HG02970 (cell line): ENCODE data around the gene CES3.
"Not testable (repeated sequence)": the region's sequence is repeated elsewhere in the genome, so short reads cannot be mapped to it uniquely, and the experiment has no call there.

Experiments
- ATAC-seq: cut with Tn5 transposase; IDR thresholded peaks from one replicate; pipeline ENCODE4 v1.9.1; 2021; ENCODE audit warnings: mild to moderate bottlenecking, moderate library complexity, moderate number of reproducible peaks; ENCODE audit not compliant: unreplicated experiment, low FRiP score

CES3 gene

GRCh38 chr16:66961914-66962313 is 848 bp downstream of the CES3 start:
- ATAC-seq = no peak

DNA sequence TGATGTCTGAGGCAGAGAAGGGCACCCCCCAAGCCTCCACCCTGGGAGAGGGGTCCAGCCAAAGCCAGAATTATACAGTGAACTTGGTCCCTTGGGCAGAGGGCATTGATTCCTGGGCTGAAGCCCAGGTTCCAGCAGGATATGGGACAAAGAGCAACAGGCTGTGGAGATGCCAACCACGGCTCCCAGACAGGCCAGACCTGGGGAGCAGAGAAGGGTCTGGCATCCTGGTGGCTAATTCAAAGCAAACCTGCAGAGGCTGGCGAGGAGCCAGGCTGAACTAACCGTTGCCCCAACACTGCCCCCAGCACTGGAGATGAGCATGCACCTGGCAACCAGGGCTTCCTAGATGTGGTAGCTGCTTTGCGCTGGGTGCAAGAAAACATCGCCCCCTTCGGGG is 3.0 kb downstream of the CES3 start:
- ATAC-seq = no peak

- ATAC-seq = no peak
Measured at GRCh38 chr16:66968847-66969246, 7.8 kb downstream of the CES3 start.

DNA sequence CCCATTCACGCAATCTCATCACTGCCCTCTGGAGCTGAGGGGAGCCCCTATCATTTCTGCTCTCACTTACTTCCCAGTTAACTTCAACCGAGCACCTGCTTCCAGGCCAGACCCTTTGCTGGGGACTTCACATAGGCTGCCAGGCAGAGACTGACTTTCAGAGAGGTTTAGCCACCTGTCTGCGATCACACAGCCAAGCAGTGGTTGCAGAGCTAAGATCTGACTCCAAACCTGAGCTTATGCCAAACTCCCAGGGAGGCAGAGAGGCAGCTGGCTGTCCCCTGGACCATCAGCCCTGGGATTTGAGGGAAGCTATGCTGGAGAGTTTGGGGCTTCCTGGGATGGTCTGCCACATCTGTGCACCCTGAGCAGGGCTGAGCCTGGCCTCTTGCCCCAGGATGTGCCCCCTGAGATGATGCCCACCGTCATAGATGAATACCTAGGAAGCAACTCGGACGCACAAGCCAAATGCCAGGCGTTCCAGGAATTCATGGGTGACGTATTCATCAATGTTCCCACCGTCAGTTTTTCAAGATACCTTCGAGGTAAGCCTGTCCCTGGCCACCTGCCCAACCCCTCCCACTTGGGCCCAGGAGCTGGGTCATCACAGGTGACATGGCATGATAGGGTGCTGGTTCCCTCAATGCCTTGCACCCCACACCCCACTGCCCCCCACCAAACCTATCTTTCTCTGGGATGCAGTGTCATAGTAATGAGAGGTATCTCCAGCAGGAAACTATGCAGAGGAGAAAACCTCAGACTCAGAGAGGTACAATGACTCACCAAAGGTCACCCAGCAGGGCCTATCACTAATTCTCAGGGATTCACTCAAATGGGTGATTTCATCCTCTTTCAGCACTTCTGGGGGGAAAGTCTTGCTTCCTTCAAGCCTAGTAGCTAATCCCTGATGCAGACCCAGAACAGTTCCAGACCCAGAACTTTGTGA is 10.0 kb downstream of the CES3 start:
- no peak for ATAC-seq

DNA sequence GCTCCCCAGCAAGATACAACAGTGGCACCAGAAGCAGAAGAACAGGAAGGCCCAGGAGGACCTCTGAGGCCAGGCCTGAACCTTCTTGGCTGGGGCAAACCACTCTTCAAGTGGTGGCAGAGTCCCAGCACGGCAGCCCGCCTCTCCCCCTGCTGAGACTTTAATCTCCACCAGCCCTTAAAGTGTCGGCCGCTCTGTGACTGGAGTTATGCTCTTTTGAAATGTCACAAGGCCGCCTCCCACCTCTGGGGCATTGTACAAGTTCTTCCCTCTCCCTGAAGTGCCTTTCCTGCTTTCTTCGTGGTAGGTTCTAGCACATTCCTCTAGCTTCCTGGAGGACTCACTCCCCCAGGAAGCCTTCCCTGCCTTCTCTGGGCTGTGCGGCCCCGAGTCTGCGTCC is 11.9 kb downstream of the CES3 start:
- ATAC-seq = no peak

GRCh38 chr16:66973716-66974115 is 12.7 kb downstream of the CES3 start:
- ATAC-seq = no peak

DNA sequence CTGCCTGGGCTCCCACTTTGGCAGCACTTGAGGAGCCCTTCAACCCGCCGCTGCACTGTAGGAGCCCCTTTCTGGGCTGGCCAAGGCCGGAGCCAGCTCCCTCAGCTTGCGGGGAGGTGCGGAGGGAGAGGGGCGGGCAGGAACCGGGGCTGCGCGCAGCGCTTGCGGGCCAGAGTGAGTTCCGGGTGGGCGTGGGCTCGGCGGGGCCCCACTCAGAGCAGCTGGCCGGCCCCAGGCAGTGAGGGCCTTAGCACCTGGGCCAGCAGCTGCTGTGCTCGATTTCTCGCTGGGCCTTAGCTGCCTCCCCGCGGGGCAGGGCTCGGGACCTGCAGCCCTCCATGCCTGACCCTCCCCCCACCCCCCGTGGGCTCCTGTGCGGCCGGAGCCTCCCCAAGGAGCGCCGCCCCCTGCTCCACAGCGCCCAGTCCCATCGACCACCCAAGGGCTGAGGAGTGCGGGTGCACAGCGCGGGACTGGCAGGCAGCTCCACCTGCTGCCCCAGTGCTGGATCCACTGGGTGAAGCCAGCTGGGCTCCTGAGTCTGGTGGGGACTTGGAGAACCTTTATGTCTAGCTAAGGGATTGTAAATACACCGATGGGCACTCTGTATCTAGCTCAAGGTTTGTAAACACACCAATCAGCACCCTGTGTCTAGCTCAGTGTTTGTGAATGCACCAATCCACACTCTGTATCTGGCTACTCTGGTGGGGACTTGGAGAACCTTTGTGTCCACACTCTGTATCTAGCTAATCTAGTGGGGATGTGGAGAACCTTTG is 13.3 kb downstream of the CES3 start:
- ATAC-seq = not testable (repeated sequence)

GRCh38 chr16:66974932-66975246 is 13.8 kb downstream of the CES3 start:
- ATAC-seq = not testable (repeated sequence)

- ATAC-seq = no peak
Measured at GRCh38 chr16:66975302-66975893, 14.3 kb downstream of the CES3 start.

DNA sequence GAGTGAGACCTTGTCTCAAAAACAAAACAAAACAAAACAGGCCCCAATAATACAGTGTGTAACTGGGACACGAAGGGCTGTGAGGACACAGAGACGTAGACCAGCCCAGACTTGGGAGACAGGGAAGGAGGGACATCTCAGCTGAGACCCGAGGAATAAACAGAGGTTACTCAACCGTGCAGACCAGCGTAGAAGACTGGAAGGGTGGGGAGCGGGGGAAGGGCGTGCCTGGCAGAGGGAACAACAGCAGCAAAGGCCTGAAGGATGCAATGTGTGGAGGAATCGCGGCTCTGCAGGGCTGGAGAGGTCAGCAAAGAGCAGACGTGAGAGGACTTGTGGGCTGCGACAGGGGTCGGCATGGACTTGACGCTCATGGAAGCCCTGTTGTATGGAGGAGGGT is 15.7 kb downstream of the CES3 start:
- no peak for ATAC-seq

GRCh38 chr16:66977341-66978113 is 16.5 kb downstream of the CES3 start:
- ATAC-seq = no peak

- no peak for ATAC-seq
Measured at GRCh38 chr16:66979011-66979717, 18.1 kb downstream of the CES3 start.

- no peak for ATAC-seq
Measured at GRCh38 chr16:66983033-66983432, 22.0 kb downstream of the CES3 start.

DNA sequence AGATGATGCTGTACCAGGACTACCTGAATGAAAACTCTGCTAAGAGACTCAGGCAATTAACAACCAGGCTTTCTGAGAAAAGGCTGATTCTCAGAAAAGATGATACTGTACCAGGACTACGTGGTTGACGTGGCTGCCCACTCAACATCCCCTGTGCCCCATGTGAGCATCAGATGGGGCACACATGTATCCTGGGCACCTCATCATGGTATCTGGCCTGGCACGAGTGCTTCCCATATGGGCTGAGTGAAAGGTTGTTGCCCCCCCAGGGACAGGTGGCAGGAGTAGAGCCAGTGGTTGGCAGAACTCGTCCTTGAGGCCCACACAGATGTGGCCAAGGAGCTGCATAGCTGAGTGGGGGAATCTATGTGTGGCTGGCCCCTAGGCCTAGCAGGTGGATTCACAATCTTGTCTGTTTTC is 23.8 kb downstream of the CES3 start:
- ATAC-seq = no peak

DNA sequence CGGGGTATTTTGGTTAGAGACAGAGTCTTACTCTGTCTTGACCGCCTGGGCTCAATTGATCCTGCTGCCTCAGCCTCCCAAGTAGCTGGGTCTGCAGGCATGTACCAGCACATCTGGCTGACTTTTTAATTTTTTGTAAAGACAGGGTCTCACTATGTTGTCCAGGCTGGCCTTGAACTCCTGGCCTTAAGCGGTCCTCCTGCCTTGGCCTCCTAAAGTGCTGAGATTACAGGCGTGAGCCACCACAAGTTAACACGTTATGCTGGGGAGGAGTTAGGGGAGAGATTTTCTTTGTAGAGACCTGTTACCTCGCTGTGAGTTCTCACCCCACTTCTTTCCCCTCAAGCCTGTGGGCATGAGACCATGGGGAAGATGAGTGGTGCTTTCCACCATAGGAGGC is 25.5 kb downstream of the CES3 start:
- no peak for ATAC-seq

- no peak for ATAC-seq
Measured at GRCh38 chr16:66988197-66988788, 27.2 kb downstream of the CES3 start, which contains the start of gene CES4A. Gene CES4A, plus strand, starts transcription at chr16:66988589. Its CDS starts 184 bp downstream, at chr16:66988773.

DNA sequence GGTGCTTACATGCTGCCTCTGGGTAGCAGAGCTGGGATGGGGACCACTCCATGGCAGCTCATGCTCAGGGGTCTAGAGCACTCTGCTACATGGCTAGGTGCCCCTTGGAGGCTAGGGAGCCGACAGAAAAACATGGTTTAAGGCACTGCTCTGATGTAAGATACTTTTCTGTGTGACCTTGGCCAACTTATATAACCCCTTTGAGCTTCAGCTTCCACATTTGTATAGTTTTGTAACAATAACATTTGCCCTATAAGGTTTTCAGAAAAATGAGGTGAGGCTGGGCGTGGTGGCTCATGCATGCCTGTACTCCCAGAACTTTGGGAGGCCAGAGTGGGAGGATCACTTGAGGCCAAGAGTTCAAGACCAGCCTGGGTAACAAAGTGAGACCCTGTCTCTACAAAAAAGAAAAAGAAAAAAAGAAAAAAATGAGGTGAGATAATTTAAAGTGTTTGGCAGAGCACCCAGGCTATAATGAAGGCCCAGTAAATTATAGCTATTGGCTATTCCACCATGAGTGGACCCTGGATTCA is 30.5 kb downstream of the CES3 start:
- no peak for ATAC-seq

DNA sequence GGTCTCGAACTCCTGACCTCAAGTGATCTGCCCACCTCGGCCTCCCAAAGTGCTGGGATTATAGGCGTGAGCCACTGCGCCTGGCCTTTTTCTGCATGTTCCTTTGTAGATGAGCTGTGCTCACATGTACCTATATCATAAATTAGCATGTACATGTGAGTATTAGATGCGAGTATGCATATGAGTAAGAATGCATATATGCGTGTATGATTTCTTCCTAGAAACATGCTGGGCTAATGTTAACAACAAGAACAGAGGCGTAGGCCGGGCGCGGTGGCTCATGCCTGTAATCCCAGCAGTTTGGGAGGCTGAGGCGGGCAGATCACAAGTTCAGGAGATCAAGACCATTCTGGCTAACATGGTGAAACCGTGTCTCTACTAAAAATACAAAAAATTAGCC is 32.5 kb downstream of the CES3 start:
- ATAC-seq = not testable (repeated sequence)

- no peak for ATAC-seq
Measured at GRCh38 chr16:66996324-66996982, 35.4 kb downstream of the CES3 start.
